ENCODE results near the gene KIR2DL1.
"Not testable (repeated sequence)": the region's sequence is repeated elsewhere in the genome, so short reads cannot be mapped to it uniquely, and the experiment has no call there.

DNA sequence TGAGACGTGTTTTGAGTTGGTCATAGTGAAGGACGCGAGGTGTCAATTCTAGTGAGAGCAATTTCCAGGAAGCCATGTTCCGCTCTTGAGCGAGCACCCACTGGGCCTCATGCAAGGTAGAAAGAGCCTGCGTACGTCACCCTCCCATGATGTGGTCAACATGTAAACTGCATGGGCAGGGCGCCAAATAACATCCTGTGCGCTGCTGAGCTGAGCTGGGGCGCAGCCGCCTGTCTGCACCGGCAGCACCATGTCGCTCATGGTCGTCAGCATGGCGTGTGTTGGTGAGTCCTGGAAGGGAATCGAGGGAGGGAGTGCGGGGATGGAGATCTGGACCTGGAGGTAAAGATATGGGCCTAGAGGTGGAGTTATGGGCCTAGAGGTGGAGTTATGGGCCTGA is 46.7 kb downstream of the KIR2DL1 start, which contains the start of gene KIR3DL1:
- TF ChIP-seq, protein P1, sequence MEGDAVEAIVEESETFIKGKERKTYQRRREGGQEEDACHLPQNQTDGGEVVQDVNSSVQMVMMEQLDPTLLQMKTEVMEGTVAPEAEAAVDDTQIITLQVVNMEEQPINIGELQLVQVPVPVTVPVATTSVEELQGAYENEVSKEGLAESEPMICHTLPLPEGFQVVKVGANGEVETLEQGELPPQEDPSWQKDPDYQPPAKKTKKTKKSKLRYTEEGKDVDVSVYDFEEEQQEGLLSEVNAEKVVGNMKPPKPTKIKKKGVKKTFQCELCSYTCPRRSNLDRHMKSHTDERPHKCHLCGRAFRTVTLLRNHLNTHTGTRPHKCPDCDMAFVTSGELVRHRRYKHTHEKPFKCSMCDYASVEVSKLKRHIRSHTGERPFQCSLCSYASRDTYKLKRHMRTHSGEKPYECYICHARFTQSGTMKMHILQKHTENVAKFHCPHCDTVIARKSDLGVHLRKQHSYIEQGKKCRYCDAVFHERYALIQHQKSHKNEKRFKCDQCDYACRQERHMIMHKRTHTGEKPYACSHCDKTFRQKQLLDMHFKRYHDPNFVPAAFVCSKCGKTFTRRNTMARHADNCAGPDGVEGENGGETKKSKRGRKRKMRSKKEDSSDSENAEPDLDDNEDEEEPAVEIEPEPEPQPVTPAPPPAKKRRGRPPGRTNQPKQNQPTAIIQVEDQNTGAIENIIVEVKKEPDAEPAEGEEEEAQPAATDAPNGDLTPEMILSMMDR (IDR thresholded peaks at IDR 0.05): not testable (repeated sequence)
- TF ChIP-seq CBFB (CRISPR knock-in tag; IDR thresholded peaks at IDR 0.05; ENCODE audit: low read depth); MYBL2 (CRISPR knock-in tag; IDR thresholded peaks at IDR 0.05): not testable (repeated sequence)
- TF ChIP-seq, protein P2, sequence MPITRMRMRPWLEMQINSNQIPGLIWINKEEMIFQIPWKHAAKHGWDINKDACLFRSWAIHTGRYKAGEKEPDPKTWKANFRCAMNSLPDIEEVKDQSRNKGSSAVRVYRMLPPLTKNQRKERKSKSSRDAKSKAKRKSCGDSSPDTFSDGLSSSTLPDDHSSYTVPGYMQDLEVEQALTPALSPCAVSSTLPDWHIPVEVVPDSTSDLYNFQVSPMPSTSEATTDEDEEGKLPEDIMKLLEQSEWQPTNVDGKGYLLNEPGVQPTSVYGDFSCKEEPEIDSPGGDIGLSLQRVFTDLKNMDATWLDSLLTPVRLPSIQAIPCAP (CRISPR knock-in tag; IDR thresholded peaks at IDR 0.05): not testable (repeated sequence)
- TF ChIP-seq, protein P3, sequence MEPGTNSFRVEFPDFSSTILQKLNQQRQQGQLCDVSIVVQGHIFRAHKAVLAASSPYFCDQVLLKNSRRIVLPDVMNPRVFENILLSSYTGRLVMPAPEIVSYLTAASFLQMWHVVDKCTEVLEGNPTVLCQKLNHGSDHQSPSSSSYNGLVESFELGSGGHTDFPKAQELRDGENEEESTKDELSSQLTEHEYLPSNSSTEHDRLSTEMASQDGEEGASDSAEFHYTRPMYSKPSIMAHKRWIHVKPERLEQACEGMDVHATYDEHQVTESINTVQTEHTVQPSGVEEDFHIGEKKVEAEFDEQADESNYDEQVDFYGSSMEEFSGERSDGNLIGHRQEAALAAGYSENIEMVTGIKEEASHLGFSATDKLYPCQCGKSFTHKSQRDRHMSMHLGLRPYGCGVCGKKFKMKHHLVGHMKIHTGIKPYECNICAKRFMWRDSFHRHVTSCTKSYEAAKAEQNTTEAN (CRISPR knock-in tag; IDR thresholded peaks at IDR 0.05): not testable (repeated sequence)
- TF ChIP-seq, protein P4, sequence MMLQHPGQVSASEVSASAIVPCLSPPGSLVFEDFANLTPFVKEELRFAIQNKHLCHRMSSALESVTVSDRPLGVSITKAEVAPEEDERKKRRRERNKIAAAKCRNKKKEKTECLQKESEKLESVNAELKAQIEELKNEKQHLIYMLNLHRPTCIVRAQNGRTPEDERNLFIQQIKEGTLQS (CRISPR knock-in tag; conservative IDR thresholded peaks at IDR 0.05): not testable (repeated sequence)

Data from WTC11 (cell line).